DND-41 (cell line): Measurements from ENCODE around the gene TRIM15.

Experiments used
- ATAC-seq: fragments of 200-7000 bp; cut with Tn5 transposase; 3 replicates; pipeline ENCODE4 v1.9.1; 2021; ENCODE audit warnings: low read depth; ENCODE audit not compliant: insufficient read depth
- DNase-seq: peaks from one replicate; pipeline ENCODE4 v3.0.0-alpha.2; 2020
- H2AFZ ChIP-seq: 2 replicates; pipeline ENCODE4 v1.6.0; 2012; ENCODE audit warnings: low read depth, low read length
- H3K27ac ChIP-seq: 2 replicates; pipeline ENCODE4 v1.5.1; 2012; ENCODE audit warnings: low read length, inconsistent platforms
- H3K27me3 ChIP-seq: fragments of 200-600 bp; sonication (generic); 2 replicates; pipeline ENCODE4 v1.6.0; 2012; ENCODE audit warnings: low read length, mild to moderate bottlenecking, inconsistent platforms; ENCODE audit not compliant: insufficient read depth, poor library complexity
- H3K36me3 ChIP-seq: 2 replicates; pipeline ENCODE4 v1.5.1; 2012; ENCODE audit warnings: low read length, inconsistent platforms; ENCODE audit not compliant: insufficient read depth
- H3K4me1 ChIP-seq: 2 replicates; pipeline ENCODE4 v1.5.1; 2012; ENCODE audit warnings: mild to moderate bottlenecking, low read length; ENCODE audit not compliant: insufficient read depth
- H3K4me2 ChIP-seq: 2 replicates; pipeline ENCODE4 v1.6.0; 2012; ENCODE audit warnings: mild to moderate bottlenecking, moderate library complexity, low read length, inconsistent platforms; ENCODE audit not compliant: insufficient read depth
- H3K4me3 ChIP-seq, 2 experiments: fragments of 200-600 bp in 1 of 2; shearing (Covaris generic) in 1 of 2; 2 replicates each; pipeline ENCODE4 v1.5.1; 2012 to 2016; ENCODE audit warnings: inconsistent platforms in 2 of 2, low read length in 2 of 2, mild to moderate bottlenecking in 2 of 2, low read depth in 1 of 2, moderate library complexity in 1 of 2
- H3K79me2 ChIP-seq: 2 replicates; pipeline ENCODE4 v1.6.0; 2012; ENCODE audit warnings: low read length, inconsistent platforms; ENCODE audit not compliant: insufficient read depth
- H3K9ac ChIP-seq: 2 replicates; pipeline ENCODE4 v1.6.0; 2012; ENCODE audit warnings: low read depth, mild to moderate bottlenecking, inconsistent platforms, low read length, moderate library complexity
- H3K9me3 ChIP-seq: 2 replicates; pipeline ENCODE4 v1.5.1; 2012; ENCODE audit warnings: low read length, moderate library complexity, mild to moderate bottlenecking, inconsistent platforms; ENCODE audit not compliant: insufficient read depth, severe bottlenecking
- H4K20me1 ChIP-seq: 2 replicates; pipeline ENCODE4 v1.6.0; 2012; ENCODE audit warnings: low read length; ENCODE audit not compliant: insufficient read depth
- EZH2 ChIP-seq: IDR thresholded peaks from 3 replicates; pipeline ENCODE4 v1.6.1; 2012; ENCODE audit warnings: borderline replicate concordance, low read depth, mild to moderate bottlenecking, moderate library complexity, low read length, inconsistent platforms; ENCODE audit not compliant: severe bottlenecking
- TF ChIP-seq, protein P1 (sequence below): IDR thresholded peaks from 2 replicates; pipeline ENCODE4 v1.5.1; 2012; ENCODE audit warnings: borderline replicate concordance, low read length, moderate library complexity, mild to moderate bottlenecking; ENCODE audit not compliant: poor library complexity, severe bottlenecking; ENCODE audit errors: extremely low read depth

TRIM15 gene

DNA sequence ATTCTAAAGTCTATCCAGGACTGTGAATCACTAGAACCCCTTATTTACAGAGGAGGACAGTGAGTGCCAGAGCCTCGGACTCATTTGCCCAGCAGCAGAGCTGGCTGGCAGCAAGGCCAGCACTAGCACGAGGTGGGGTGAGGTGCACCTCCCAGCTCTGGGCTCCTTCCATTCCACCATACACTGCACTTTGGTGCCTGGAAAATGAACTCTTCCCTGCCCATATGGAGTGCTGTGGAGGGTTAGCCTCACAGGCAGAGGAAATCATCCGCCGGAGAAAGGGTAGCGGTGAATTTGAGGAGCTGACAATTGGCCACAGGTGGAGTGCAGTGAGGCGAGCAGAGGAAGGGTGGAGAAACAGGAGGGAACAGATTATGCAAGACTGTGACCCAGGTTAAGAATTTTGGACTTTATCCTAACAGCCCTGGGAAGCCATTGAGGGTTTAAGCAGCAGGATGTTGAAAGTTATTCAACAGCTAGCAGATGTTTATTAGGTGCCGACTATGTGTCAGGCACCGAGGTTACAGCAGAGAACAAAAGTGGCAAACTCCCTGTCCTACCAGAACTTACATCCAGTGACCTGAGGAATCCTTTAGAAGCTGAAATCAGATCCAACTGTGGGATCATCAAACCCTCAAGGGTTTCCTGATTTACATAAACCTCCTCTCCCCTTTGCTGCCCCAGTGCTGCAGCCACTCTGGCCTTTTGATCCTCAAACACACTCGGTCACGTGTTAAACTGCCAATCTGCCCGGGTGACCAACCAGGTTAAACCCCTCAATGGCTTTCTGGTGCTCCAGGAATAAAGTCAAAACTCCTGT, 43.7 kb downstream of the TRIM15 start:
- ATAC-seq: no peak
- H3K27me3 ChIP-seq: no peaks in the 10 kb centered on the region
- no peak overlapping the region for H3K27ac ChIP-seq
- H3K9me3 ChIP-seq: no peaks in the 10 kb centered on the region
- H3K79me2 ChIP-seq: peaks cover 95% of the 10 kb centered on the region
- H3K4me2 ChIP-seq: no peak overlapping the region
- TF ChIP-seq, protein P1, sequence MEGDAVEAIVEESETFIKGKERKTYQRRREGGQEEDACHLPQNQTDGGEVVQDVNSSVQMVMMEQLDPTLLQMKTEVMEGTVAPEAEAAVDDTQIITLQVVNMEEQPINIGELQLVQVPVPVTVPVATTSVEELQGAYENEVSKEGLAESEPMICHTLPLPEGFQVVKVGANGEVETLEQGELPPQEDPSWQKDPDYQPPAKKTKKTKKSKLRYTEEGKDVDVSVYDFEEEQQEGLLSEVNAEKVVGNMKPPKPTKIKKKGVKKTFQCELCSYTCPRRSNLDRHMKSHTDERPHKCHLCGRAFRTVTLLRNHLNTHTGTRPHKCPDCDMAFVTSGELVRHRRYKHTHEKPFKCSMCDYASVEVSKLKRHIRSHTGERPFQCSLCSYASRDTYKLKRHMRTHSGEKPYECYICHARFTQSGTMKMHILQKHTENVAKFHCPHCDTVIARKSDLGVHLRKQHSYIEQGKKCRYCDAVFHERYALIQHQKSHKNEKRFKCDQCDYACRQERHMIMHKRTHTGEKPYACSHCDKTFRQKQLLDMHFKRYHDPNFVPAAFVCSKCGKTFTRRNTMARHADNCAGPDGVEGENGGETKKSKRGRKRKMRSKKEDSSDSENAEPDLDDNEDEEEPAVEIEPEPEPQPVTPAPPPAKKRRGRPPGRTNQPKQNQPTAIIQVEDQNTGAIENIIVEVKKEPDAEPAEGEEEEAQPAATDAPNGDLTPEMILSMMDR: no peak
- no peak for TF ChIP-seq EZH2
- H3K36me3 ChIP-seq: peaks cover 39% of the 10 kb centered on the region
- H3K9ac ChIP-seq: no peak overlapping the region
- H2AFZ ChIP-seq: no peak overlapping the region
- peaks cover 25% of the 10 kb centered on the region for H3K4me1 ChIP-seq
- no peak overlapping the region for H3K4me3 ChIP-seq
- DNase-seq: no peak
- peaks cover 59% of the 10 kb centered on the region for H4K20me1 ChIP-seq

DNA sequence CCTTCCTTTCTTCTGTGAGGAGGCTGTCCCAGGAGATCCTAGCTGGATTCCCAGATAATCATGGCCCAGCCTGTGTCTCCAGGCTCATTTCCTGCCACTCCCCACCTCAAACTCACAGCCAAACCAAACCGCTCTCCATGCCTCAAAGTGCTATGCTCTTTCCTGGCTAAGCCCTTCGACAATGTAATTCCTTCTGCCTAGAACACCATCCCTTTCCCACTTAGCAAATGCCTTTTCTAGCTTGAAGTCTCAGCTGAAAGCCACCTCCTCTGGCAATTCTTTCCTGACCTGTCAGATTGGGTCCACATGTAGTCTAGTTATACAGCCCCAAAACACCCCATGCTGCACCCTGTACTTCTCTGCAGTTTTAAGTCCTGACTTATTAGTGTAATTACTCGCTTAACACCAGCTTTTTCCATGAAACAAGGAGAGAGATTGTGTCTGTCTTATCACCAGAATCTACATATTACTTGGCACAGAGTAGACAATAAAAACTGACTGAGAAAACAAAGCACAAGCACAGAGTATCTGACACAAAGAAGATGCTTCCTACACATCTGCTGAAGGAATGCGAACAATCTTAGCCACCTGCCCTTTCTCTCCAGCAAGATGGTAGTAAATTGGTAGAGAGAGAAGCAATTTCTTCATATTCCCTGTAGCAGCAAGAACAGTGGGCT, 44.4 kb downstream of the TRIM15 start:
- no peak overlapping the region for H3K27ac ChIP-seq
- H3K79me2 ChIP-seq: peaks cover 95% of the 10 kb centered on the region
- H3K4me3 ChIP-seq: no peak overlapping the region
- peaks cover 34% of the 10 kb centered on the region for H3K36me3 ChIP-seq
- no peak for TF ChIP-seq EZH2
- TF ChIP-seq, protein P1: no peak
- no peaks in the 10 kb centered on the region for H3K27me3 ChIP-seq
- no peak overlapping the region for H2AFZ ChIP-seq
- H3K4me1 ChIP-seq: peaks cover 28% of the 10 kb centered on the region
- no peak overlapping the region for H3K9ac ChIP-seq
- DNase-seq: no peak
- H3K4me2 ChIP-seq: peak overlapping the region; percentile 15; the same call in 1 of the 2 replicates
- no peaks in the 10 kb centered on the region for H3K9me3 ChIP-seq
- H4K20me1 ChIP-seq: peaks cover 58% of the 10 kb centered on the region
- no peak for ATAC-seq

DNA sequence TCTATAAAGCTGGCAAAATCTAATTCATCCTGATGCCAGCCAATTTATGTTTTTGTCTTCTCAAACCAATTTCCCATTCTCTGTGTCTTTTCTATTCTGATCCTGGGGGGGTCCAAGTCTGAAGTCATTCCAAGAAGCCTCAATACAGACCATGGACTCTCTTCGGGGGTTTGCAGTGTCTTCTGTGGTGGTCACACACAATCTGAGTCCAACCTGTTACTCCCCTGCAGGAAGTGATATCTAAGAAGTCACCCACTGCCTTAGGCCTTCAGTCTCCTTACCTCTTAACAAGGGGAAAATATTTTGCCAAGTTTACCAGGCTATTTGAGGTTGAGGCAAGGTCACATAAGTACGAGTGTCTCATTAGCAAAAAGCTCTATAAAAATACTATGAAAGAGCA, 48.0 kb downstream of the TRIM15 start:
- Histone ChIP-seq H3K4me1 (peaks cover 41% of the 10 kb centered on the region), H3K4me2 (peak overlapping the region; percentile 75), H2AFZ (no peak overlapping the region), H3K79me2 (peaks cover 67% of the 10 kb centered on the region), H3K9ac (peak overlapping the region; percentile 97), H4K20me1 (peaks cover 36% of the 10 kb centered on the region), H3K27ac (peak overlapping the region; percentile 37; the same call in 1 of the 2 replicates), H3K27me3 (no peaks in the 10 kb centered on the region), H3K4me3 (peak overlapping the region in 1 of 2 experiments; percentile 91; a peak in 3 of 4 replicates), H3K36me3 (peaks cover 24% of the 10 kb centered on the region), H3K9me3 (no peaks in the 10 kb centered on the region)
- DNase-seq (no peak), ATAC-seq (no peak)
- TF ChIP-seq, protein P1: no peak
- no peak for TF ChIP-seq EZH2
